HG03558 (cell line): ENCODE measurements around the gene NRTN.

Experiments used
- ATAC-seq: cut with Tn5 transposase; IDR thresholded peaks from one replicate; pipeline ENCODE4 v1.9.1; 2021; ENCODE audit warnings: moderate number of reproducible peaks; ENCODE audit not compliant: unreplicated experiment; ENCODE audit errors: extremely low read depth

Gene NRTN

DNA sequence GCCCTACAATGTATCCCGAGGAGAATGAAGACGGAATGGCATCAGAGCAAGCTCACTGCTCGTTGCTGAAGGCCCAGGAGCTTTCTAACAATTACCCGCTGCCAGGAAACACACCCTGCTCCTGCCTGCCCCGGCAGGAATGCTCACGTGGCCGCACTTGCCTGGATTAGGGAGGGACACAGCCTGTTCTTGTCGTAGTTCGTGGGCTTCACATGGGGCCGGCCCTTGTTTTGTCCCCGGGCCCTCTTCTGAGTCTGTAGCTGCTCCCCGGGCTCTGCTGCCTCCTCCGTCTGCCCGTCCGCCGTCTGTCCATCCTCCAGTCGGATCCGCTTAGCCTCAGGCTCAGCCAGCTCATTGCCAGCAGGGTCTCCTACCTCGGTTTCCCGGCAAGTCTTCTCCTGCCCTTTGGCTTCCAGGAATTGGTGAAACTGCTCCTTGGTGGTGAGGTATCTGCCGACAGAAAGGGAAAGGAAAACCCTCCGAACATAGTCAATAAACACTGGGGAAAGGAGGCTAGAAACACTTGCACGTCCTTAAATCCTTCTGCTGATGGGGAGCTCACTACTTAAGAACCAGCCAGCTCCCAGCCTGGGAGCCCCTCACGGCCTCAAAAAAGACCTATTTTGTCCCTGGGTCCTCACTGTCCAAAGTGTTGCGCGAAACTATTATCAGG, 14.8 kb upstream of the NRTN start:
- ATAC-seq = no peak

DNA sequence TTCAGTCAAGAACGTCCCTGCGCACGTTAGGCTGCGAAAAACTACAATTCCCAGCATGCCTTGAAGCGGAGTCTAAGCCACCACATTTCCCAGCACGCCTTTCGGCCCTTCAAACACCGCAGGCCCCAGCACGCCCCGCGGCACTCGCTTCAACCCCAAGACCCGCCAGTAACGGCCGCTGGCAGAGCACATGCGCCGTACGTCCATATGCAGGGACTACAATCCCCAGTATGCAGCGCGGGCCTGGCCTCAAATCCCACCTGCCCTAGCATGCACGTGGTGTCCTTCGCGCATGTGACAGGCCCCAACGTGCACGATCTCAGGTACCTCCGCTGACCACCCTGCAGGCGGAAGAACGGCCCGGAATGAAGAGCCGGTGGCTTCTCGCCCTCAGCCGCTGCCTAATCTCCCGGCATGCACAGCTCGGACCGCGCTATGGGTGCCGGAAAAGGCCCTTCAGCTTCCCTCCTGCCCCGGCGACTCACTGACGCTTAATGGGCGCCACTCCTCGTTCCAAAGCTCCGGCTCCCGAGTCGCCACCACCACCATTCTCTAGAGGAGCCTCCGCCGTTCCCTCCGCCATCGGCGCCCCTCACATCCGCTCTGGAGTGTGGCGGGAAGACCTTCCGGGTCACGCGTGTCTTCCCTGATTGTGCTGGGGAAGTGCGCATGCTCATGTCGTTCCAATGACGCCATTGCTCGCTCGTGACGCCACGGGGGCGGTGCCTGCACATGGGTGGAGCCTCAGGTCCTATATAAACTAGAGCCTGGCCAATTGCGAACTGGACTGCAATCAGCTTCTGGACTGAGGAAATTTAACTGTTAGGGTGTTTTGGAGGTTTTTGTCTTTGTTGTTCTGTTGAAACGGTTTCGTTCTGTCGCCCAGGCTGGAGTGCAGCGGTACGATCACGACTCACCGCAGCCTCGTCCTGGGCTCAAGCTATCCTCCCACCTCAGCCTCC, 14.0 kb upstream of the NRTN start, which contains the start of gene DUS3L:
Gene DUS3L (minus strand): TSS at position 605 of the 962 bp plus-strand sequence. CDS start 22 bp downstream, at position 583.
- peak; percentile 72 for ATAC-seq

DNA sequence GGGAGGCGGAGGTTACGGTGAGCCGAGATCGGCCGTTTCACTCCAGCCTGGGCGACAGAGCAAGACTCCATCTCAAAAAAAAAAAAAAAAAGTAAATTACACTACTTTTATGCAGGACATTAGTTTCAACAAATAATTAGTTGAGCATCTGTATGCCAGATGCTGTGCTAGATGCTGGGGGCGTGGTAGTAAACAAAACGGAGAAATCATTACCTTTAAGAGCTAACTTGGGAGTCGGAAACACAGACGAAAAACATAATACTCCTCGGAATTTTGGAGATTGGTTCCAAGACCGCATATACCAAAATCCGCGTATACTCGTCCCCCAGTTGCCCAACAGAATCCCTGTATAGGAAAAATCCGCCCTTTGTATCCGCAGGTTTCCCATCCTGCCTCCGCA, 12.6 kb upstream of the NRTN start:
- ATAC-seq = no peak

DNA sequence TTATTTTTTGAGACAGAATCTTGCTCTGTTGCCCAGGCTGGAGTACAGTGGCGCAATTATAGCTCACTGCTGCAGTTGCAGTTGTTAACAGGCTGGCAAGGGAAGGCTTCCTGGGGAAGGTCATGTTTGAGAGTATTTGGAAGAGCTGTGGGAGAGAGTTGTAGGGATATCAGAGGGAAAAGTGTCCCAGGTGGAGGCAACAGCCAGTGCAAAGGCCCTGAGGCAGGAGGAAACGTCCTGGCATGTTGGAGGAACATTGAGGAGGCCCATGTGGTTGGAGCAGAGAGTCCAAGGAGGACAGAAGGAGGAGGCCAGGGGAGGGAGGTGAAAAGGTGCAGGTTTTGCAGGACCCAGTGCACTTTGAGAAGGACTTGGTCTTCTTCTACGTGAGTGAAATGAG, 11.7 kb upstream of the NRTN start:
- ATAC-seq = no peak

DNA sequence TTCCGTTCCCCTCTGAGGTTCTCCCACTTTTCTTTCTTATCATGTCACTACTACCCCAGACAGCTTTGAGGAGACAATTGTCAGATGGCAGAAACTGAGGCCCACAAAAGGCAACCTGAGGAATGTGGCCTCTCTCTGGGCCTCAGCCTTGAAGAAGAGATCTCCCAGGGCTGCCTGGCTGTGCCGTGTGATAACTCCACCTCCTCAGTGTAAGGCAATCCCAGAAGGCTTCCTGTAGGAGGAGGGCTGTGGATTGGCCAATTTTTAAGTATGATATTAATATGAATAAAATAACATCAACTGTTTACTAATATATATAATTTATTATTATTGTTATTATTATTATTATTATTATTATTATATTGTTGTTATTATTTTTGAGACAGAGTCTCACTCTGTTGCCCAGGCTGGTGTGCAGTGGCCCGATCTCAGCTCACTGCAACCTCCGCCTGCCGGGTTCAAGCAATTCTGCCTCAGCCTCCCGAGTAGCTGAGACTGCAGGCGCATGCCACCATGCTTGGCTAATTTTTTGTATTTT, 9.4 kb upstream of the NRTN start:
- no peak for ATAC-seq

DNA sequence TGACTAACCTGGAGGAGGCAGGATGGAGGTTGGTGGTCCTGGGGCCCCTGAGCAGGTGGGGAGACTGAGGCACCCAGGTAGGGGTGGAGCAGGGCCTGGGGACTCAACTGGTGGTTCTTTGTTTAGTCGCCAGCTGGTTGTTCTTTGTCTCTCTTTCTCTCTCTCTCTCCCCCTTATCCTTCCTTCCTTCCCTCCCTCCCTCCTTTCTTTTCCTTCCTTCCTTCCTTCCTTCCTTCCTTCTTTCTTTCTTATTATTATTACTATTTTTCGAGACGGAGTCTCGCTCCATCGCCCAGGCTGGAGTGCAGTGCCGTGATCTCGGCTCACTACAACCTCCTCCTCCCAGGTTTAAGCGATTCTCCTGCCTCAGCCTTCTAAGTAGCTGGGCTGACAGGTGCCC, 6.6 kb upstream of the NRTN start:
- no peak for ATAC-seq

DNA sequence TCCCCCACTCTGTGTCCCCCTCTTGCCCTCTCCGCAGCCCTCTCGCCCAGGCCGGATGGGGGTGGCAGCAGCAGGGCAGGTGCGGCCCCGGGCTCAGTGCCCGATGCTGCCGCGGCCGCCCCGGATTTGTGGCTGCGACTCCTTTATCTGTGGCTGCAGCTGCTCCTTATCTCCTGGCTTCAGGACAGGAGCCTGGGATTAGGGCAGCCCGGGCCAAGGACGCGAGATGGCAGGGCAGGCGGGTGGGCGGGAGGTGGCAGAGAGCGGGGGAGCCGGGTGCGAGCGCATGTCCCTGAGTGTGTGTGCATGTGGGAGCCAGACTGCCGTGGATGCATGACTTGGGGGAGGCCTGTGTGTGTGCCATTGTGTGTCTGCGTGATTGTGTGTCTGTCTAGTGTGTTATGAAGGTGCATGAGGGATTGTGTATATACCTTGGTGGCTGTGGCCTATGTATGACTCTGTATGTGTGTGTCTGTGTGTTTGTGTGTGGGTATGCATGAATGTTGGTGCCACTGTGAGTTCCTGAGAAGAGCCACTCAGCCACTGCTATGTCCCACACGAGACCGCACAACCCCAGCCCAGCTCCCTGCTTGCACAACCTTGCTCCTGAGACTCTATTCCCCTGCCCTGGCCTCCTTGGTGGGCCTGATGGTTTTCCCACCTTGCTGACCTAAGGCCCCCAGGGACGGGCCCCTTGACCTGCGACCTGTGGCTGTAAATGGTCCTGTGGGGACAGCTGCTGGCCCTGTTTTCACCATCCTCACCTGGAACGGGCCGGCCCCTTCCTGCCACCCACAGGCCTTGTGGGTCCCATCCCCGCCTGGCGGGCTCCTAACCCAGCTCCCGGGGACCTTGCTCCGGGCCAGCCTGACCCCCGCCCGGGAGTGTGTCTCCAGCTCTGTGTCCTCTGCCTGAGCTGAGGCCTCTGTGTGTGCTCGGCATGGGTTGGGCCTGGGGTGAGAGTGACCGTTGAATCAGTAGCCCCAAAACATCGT, 5.3 kb upstream of the NRTN start:
- no peak for ATAC-seq

DNA sequence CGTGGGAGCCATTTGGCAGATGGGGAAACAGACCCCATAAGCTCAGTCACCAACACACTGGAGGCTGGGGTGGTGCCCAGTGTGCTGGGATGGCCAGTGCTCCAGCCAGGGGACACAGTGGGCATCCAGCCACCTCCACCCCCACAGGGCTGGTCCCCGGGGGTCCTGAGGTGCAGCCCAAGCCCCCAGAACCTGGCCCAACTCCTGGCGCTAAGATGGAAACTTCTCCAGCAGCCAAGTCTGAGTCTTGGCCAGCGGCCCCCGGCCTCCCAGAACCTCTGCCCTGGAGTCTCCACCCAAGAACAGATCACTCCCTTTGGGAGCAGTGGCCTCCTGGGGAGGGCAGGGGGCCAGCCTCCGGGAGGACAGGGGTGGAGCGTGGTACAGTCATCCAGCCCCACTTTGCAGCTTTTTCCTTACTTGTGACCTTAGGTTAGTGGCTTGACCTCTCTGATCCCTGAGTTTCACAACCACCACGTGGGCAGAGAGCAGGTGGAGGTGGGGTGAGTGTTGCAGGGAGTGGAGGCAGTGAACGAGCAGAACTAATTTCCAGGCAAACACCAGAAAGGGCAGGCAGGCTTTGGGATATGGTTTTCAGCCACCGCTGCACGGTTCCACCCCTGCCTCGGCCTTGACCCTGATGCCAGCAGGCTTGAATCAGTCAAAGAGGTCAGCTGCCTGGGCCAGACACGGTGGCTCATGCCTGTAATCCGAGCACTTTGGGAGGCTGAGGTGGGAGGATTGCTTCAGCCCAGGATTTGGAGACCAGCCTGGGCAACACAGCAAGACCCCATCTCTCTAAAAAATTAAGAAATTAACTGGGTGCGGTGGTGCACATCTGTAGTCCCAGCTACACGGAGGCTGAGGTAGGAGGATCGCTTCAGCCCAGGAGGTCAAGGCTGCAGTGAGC, 4.3 kb upstream of the NRTN start:
- ATAC-seq = no peak

DNA sequence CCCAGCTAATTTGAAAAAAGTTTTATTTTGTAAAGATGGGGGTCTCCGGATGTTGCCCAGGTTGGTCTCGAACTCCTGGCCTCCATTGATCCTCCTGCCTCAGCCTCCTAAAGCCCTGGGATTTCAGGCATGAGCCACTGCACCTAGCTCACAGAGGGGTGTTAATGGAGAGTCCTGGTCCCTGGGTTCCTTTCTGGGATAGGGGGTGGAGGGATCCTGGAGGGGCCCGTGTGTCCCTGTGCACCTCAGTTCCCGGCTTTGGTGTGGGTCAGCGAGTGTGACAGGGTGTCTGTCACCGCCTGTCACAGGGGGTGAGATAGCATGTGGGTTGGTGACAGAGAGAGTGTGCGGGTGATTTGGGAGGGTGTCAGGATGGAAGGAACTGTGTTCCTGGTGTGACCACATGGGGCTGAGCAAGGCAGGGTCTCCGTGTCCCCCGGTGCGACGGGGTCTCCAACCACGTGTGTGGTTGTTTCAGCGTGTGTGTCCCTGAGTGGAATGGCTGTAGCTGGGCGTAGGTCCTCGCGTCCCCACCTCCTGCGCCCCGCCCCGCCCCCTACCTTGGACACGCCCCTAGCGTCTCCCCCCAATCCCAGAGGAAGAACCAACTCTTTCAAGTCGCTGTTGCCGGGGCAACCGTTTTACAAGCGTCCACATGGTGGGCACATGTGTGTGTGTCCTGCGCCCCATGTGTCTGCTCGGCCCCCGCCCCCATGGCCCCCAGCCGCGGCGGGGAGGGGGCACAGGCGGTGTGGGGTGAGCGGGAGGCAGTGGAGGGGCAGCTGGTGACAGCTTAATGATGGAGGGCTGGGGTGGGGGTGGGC, 2.9 kb upstream of the NRTN start:
- ATAC-seq = no peak

DNA sequence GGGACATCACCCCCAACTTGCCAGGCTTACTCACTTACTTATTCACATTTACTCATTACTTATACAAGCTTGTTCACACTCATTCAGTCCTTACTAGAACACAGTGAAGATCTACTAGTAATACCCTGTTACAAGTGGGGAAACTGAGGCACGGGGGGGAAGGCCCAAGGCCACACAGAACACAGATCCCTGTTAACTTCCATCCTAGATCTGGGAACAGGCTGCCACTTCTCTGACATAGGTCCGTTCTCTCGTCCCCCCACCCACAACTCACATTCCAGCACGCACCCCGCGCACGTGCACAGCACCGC, 1.5 kb upstream of the NRTN start:
- no peak for ATAC-seq

DNA sequence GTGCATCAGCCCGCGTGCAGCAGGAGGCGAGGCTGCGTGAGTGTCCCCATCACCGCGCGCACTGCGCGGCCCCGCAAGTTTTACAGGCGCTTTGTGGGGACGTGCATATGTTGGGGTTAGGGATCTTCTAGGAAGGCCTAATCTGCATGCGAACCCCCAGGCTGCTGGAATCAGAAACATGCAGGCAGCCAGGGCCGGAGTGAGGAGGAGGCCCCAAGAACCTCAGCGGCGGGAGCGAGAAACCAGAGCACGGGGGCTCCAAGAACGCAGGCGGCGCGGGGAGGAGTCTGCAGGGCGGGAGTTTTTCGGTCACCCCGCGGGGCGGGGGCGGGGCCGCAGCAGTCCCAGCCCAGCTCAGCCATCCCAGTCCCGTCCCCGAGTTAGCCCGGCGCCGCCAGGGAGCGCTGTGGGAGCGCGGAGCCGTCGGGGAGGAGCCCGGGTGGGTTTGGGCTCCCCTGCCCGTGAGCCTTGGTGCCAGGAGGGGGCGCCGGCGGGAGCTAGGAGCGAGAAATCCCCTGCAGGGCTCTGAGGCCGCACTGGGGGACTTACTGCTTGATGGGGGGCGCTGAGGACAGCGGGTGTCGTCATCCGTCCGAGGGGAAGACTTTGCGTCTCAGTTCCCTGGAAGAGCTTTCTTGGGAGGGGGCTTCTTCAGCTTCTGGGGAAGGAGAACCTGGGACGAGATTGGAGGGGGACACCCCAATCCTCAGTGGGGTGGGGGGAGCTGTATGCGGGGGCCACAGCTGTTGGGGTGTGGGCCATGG, 933 bp upstream of the NRTN start:
- no peak for ATAC-seq

DNA sequence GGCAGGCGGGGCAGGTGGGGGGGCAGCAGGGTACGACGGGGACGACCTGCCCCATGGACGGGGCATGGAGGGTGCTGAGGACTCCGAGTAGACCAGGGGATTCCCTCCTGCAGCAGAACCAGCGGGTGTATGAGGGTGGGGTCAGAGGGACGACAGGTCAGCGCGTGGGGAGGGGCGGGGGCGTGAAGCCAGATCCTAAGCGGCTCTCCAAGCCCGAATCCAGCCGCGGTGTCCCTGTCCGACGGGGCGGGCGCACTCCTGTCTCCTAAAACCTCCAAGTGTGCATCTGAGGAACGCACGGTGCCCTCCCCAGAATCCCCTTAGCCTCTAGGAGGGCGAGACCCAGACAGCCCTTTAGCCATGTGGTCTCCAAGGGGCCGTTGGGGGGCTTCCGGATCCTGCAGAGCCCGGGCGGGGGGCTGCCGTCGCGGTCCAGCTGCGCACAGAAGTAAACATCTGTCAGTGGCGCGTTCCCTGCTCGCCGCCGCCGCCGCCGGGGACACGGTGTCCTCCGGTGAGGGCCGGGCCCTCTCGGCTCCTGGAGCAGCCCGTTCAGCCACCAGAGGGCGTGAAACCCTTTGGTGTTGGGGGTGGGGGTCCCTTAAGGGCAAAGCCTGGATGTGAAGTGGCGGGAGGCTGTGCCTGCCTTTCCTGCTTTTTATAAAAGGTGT, 730 bp downstream of the NRTN start:
- ATAC-seq = no peak

DNA sequence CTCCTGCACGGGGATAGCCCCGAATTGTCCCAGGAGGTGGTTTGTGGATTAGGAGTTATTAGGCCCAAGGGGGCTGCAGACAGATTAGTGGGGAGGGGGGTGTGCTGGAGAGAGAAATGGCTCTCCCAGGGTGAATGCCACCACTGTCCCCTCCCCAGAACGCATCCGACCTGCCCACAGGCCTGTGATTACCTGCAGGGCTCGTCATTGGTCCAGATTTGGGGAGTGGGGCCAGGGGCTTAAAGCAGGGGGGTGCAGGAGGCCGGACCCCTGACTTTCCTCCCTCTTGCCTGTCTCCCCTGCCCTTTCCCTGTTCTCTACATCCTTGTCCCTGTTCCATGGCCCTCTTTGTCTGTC, 1.2 kb downstream of the NRTN start:
- no peak for ATAC-seq

DNA sequence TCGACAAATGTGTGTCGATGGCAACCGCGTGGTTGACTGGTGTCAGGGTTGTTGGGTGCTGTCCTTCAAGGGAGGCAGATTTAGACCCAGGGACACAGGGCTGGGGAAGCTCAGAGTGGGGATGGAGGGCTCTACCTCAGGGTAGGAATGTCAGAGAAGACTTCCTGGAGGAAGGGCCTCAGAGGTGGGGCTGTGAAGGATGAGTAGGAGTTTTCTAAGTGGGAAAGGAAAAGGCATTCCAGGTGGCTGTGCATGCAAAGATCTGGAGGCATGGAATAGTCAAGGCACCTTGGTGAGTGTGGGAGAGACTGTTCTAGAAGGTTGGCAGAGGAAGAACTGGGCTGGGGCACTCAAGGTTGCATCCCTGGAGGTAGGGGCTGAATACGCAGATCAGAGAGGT, 2.0 kb downstream of the NRTN start:
- no peak for ATAC-seq

DNA sequence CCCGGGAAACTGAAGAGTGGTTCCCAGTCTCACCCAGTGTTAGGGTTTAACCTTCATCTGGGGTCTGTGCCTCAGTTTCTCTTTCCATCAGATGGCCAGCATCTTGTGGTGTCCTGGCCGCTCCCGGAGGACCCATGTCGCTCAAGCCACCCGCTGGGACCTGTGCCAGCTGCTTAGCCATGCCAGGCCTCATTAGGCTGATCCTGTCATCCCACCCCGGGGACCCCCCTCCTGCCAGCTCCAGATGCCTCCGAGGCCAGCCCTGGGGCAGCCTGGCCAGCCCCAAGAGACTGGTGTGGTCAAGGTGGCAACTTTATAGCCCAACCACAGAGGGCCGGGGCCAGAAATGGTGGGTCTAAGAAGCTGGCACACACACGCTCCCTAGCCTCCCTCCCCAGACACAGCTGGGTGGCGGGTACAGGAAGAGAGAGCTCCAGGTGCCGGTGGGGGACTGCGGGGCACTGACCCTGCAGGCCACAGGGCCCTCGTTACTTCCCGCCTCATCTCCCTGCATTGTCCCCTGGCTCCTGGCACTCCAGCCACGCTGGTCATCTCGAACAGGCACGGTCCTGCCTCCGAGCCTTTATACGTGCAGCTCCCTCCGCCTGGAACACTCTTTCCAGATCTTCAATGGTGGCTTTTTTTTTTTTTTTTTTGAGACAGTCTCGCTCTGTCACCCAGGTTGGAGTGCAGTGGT, 3.4 kb downstream of the NRTN start:
- ATAC-seq = no peak

DNA sequence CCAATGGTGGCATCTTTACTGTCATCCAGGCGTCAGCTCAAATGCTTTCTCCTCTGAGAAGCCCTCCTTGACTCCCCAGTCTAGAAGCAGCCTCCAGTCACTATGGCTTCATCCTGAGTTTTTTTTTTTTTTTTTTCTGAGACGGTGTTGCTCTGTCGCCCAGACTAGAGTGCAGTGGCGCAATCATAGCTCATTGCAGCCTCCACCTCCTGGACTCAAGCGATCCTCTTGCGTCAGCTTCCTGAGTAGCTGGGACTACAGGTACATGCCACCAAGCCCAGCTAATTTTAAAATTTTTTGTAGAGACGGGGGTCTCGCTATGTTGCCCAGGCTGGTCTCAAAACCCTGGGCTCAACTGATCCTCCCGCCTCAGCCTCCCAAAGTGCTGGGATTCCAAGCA, 4.2 kb downstream of the NRTN start:
- ATAC-seq = no peak

DNA sequence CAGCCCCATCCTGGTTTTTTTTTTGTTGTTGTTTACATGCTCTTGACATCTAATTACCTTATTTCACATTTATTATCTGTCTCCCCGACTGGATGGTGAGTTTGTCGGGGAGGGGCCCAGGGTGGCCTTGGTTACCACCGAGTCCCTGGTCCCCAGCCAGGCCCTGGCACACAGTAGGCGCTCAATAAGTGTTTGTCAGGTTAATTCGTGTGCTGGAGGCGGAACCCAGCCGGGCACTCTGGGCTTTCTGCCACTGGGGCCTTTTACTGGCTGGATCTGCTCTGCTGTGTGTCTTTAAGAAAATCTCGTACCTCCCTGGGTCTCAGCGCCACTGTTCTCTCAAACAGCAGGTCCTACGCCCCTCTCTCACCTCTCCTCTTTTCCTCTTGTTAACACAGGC, 4.6 kb downstream of the NRTN start:
- ATAC-seq = no peak
